IMR-90 (cell line): ENCODE measurements around the gene NUP50. TPM values are rescaled to one million over a fixed set of nuclear protein-coding genes. Genes with fewer than 3 reads are reported as not detected.

ENCODE experiments used
- microRNA-seq, 2 experiments: library from miRNA; stranded (forward) in 1 of 2; unstranded in 1 of 2; fragments of 10-50 nt in 1 of 2; fragments of <30 nt in 1 of 2; gene quantifications in 1 of 2; microRNA quantifications in 1 of 2; one replicate each; pipeline versions ENCODE3 to v1.1.0; 2013 to 2020; ENCODE audit not compliant: insufficient read depth in 1 of 2, insufficient read length in 1 of 2, unreplicated experiment in 1 of 2
- polyA plus RNA-seq, 3 experiments: library from polyadenylated mRNA; depleted of rRNA; stranded (reverse); fragments of >200 nt; gene quantifications; 2 replicates each; pipeline ENCODE4 v1.2.3, GENCODE V29; 2012; ENCODE audit warnings: low replicate concordance in 1 of 3
- small RNA-seq, 5 experiments: library from RNA; depleted of rRNA; stranded (forward); fragments of <200 nt; gene quantifications; one replicate each; pipeline ENCODE3, GENCODE V24; 2012
- total RNA-seq: library from RNA; depleted of rRNA; stranded (reverse); fragments of >200 nt; gene quantifications from 2 replicates; pipeline ENCODE4 v1.2.3, GENCODE V29; 2012; rRNA removed

The NUP50 gene
- total and polyA plus RNA-seq, 2 of the 4 experiments (the other 2 are of a cell fraction): 12.8 to 65.4 TPM

Small RNA genes within 50 kb of the gene (microRNA-seq; reads per million reads assigned to microRNA genes)
- gene MIR1249: 4.1 to 28.5 reads per million in 2 experiments

Small RNA genes within 50 kb of the gene (small RNA-seq; reads per million reads assigned to genes)
- 0 to 0.92 (median 0.11) reads per million in 5 experiments for gene MIR1249

Other genes with a start within 250 kb of the NUP50 start
- not detected in 2 replicates for gene PHF21B, start 153.9 kb upstream of the NUP50 start, total RNA-seq
- 0.02 and 0.09 TPM in 2 replicates for gene PHF21B, start 153.9 kb upstream of the NUP50 start, polyA plus RNA-seq (2012; rRNA removed)
- 21.7 and 25.3 TPM in 2 replicates for gene KIAA0930, start 77.0 kb downstream of the NUP50 start, total RNA-seq
- gene KIAA0930, start 77.0 kb downstream of the NUP50 start, polyA plus RNA-seq (2012; rRNA removed): 34.1 and 38.1 TPM in 2 replicates
- not detected in 2 replicates for gene UPK3A, start 121.0 kb downstream of the NUP50 start, total RNA-seq
- gene UPK3A, start 121.0 kb downstream of the NUP50 start, polyA plus RNA-seq (2012; rRNA removed): not detected in 2 replicates
- 15.8 and 20.6 TPM in 2 replicates for gene FAM118A, start 146.0 kb downstream of the NUP50 start, total RNA-seq
- 83.4 and 95.6 TPM in 2 replicates for gene FAM118A, start 146.0 kb downstream of the NUP50 start, polyA plus RNA-seq (2012; rRNA removed)
- gene SMC1B, start 249.7 kb downstream of the NUP50 start, total RNA-seq: not detected in 2 replicates
- not detected in 2 replicates for gene SMC1B, start 249.7 kb downstream of the NUP50 start, polyA plus RNA-seq (2012; rRNA removed)
- 0.28 and 0.36 TPM in 2 replicates for gene RIBC2, start 249.8 kb downstream of the NUP50 start, total RNA-seq
- 0.29 and 0.50 TPM in 2 replicates for gene RIBC2, start 249.8 kb downstream of the NUP50 start, polyA plus RNA-seq (2012; rRNA removed)